ENCODE measurements around the gene LRP5. TPM values are rescaled to one million over a fixed set of nuclear protein-coding genes. Genes with fewer than 3 reads are reported as not detected.

LRP5 gene
- total RNA-seq, 1 experiment from 2014 or later, result 27.8 TPM

- no peak for DNase-seq (ENCODE audit: low spot score)
- in situ Hi-C loops (cut with HindIII; ENCODE audit: low sequenced_read_pairs), result no loop called here
These were observed 90.1 kb downstream of the LRP5 start for GRCh38 chr11:68402355-68403031.

- in situ Hi-C loops (cut with HindIII; ENCODE audit: low sequenced_read_pairs), result no loop called here
These were observed 91.0 kb downstream of the LRP5 start for GRCh38 chr11:68403424-68403823.

GRCh38 chr11:68403831-68404230 lies 91.4 kb downstream of the LRP5 start:
- in situ Hi-C loops (cut with HindIII; ENCODE audit: low sequenced_read_pairs), result no loop called here
- DNase-seq (ENCODE audit: low spot score), result no peak

More at GRCh38 chr11:68403424-68403823, 91.0 kb downstream of the LRP5 start:
- DNase-seq (ENCODE audit: low spot score), result no peak

- no peak for DNase-seq (ENCODE audit: low spot score)
- in situ Hi-C loops (cut with HindIII; ENCODE audit: low sequenced_read_pairs), result no loop called here
These were observed 94.2 kb downstream of the LRP5 start for GRCh38 chr11:68406324-68407313.

- in situ Hi-C loops (cut with HindIII; ENCODE audit: low sequenced_read_pairs), result no loop called here
- no peak for DNase-seq (ENCODE audit: low spot score)
These were observed 96.1 kb downstream of the LRP5 start for GRCh38 chr11:68408512-68408911.

- no peak for DNase-seq (ENCODE audit: low spot score)
These were observed 97.5 kb downstream of the LRP5 start for GRCh38 chr11:68409748-68410344.

GRCh38 chr11:68411501-68411991 lies 99.2 kb downstream of the LRP5 start:
- in situ Hi-C loops (cut with HindIII; ENCODE audit: low sequenced_read_pairs), result no loop called here

More at GRCh38 chr11:68409748-68410344, 97.5 kb downstream of the LRP5 start:
- in situ Hi-C loops (cut with HindIII; ENCODE audit: low sequenced_read_pairs), result no loop called here

GRCh38 chr11:68412593-68413475 lies 100.4 kb downstream of the LRP5 start:
- in situ Hi-C loops (cut with HindIII; ENCODE audit: low sequenced_read_pairs), result no loop called here

More at GRCh38 chr11:68411501-68411991, 99.2 kb downstream of the LRP5 start:
- no peak for DNase-seq (ENCODE audit: low spot score)

GRCh38 chr11:68413591-68413999 lies 101.2 kb downstream of the LRP5 start:
- no peak for DNase-seq (ENCODE audit: low spot score)
- in situ Hi-C loops (cut with HindIII; ENCODE audit: low sequenced_read_pairs), result no loop called here

More at GRCh38 chr11:68412593-68413475, 100.4 kb downstream of the LRP5 start:
- DNase-seq (ENCODE audit: low spot score), result no peak

GRCh38 chr11:68414496-68415221 lies 102.3 kb downstream of the LRP5 start:
- DNase-seq (ENCODE audit: low spot score), result no peak
- in situ Hi-C loops (cut with HindIII; ENCODE audit: low sequenced_read_pairs), result no loop called here

GRCh38 chr11:68416070-68416578 lies 103.7 kb downstream of the LRP5 start:
- in situ Hi-C loops (cut with HindIII; ENCODE audit: low sequenced_read_pairs), result no loop called here
- DNase-seq (ENCODE audit: low spot score), result no peak

GRCh38 chr11:68418648-68419047 lies 106.3 kb downstream of the LRP5 start:
- no peak for DNase-seq (ENCODE audit: low spot score)
- in situ Hi-C loops (cut with HindIII; ENCODE audit: low sequenced_read_pairs), result no loop called here

GRCh38 chr11:68420171-68420570 lies 107.8 kb downstream of the LRP5 start:
- no peak for DNase-seq (ENCODE audit: low spot score)
- in situ Hi-C loops (cut with HindIII; ENCODE audit: low sequenced_read_pairs), result no loop called here

- no peak for DNase-seq (ENCODE audit: low spot score)
- in situ Hi-C loops (cut with HindIII; ENCODE audit: low sequenced_read_pairs), result no loop called here
These were observed 111.1 kb downstream of the LRP5 start for GRCh38 chr11:68423481-68423880.

- in situ Hi-C loops (cut with HindIII; ENCODE audit: low sequenced_read_pairs), result no loop called here
- DNase-seq (ENCODE audit: low spot score), result no peak
These were observed 111.8 kb downstream of the LRP5 start for GRCh38 chr11:68424101-68424632.

- DNase-seq (ENCODE audit: low spot score), result no peak
These were observed 112.8 kb downstream of the LRP5 start for GRCh38 chr11:68424981-68425865.

More at GRCh38 chr11:68424981-68425865, 112.8 kb downstream of the LRP5 start:
- in situ Hi-C loops (cut with HindIII; ENCODE audit: low sequenced_read_pairs), result no loop called here
